Upper lobe of right lung (tissue), 1 donor: ENCODE data around the gene MYPOP. TPM values are rescaled to one million over a fixed set of nuclear protein-coding genes. Genes with fewer than 3 reads are reported as not detected.

ENCODE experiments used
- ATAC-seq: fragments of 200-7000 bp; cut with Tn5 transposase; one replicate; pipeline ENCODE4 v1.9.1; 2020; ENCODE audit warnings: mild to moderate bottlenecking, moderate library complexity
- DNase-seq: peaks from one replicate; pipeline ENCODE4 v3.0.0-alpha.2; 2020
- H3K27ac ChIP-seq: fragments of 200-600 bp; one replicate; pipeline ENCODE4 v1.8.0; 2022
- H3K27me3 ChIP-seq: fragments of 200-600 bp; one replicate; pipeline ENCODE4 v1.8.0; 2022; ENCODE audit warnings: mild to moderate bottlenecking
- H3K36me3 ChIP-seq: fragments of 200-600 bp; one replicate; pipeline ENCODE4 v1.8.0; 2022
- H3K4me1 ChIP-seq: fragments of 200-600 bp; one replicate; pipeline ENCODE4 v1.8.0; 2022
- H3K4me3 ChIP-seq: fragments of 200-600 bp; one replicate; pipeline ENCODE4 v1.8.0; 2022; ENCODE audit warnings: mild to moderate bottlenecking
- H3K9me3 ChIP-seq: fragments of 200-600 bp; one replicate; pipeline ENCODE4 v1.8.0; 2022
- intact Hi-C: fragments of 100-400 bp; cut with DNase I; formaldehyde crosslinking; loops from one replicate; pipeline ENCODE4 v1.11.0; 2022
- total RNA-seq: library from RNA; stranded (reverse); fragmentation: NEBNext Ultra II Directional; extraction: Animal tissue kit (Norgen Biotek cat#: 25700); gene quantifications from one replicate; pipeline ENCODE4 v1.2.1, GENCODE V29; 2021
- TF ChIP-seq, protein P1 (sequence below): fragments of 200-600 bp; IDR thresholded peaks from one replicate; pipeline ENCODE4 v1.8.0; 2022; ENCODE audit warnings: antibody characterized with exemption
- donor health status: DM: no; HTN: yes; CAD: no; lungs with severe emphysema.

The MYPOP gene
- total RNA-seq, 1 donor from 2014 or later, result 7.9 TPM

GRCh38 chr19:45918721-45919120 lies 16.3 kb upstream of the MYPOP start:
- H3K27ac ChIP-seq, result no peak overlapping the region
- peaks cover 9% of the 10 kb centered on the region for H3K27me3 ChIP-seq
- no peak for ATAC-seq
- intact Hi-C loops, result no loop called here
- no peaks in the 10 kb centered on the region for H3K4me1 ChIP-seq
- H3K9me3 ChIP-seq, result no peaks in the 10 kb centered on the region
- DNase-seq, result no peak
- H3K4me3 ChIP-seq, result no peak overlapping the region
- TF ChIP-seq, protein P1, sequence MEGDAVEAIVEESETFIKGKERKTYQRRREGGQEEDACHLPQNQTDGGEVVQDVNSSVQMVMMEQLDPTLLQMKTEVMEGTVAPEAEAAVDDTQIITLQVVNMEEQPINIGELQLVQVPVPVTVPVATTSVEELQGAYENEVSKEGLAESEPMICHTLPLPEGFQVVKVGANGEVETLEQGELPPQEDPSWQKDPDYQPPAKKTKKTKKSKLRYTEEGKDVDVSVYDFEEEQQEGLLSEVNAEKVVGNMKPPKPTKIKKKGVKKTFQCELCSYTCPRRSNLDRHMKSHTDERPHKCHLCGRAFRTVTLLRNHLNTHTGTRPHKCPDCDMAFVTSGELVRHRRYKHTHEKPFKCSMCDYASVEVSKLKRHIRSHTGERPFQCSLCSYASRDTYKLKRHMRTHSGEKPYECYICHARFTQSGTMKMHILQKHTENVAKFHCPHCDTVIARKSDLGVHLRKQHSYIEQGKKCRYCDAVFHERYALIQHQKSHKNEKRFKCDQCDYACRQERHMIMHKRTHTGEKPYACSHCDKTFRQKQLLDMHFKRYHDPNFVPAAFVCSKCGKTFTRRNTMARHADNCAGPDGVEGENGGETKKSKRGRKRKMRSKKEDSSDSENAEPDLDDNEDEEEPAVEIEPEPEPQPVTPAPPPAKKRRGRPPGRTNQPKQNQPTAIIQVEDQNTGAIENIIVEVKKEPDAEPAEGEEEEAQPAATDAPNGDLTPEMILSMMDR, result no peak
- no peaks in the 10 kb centered on the region for H3K36me3 ChIP-seq

DNA sequence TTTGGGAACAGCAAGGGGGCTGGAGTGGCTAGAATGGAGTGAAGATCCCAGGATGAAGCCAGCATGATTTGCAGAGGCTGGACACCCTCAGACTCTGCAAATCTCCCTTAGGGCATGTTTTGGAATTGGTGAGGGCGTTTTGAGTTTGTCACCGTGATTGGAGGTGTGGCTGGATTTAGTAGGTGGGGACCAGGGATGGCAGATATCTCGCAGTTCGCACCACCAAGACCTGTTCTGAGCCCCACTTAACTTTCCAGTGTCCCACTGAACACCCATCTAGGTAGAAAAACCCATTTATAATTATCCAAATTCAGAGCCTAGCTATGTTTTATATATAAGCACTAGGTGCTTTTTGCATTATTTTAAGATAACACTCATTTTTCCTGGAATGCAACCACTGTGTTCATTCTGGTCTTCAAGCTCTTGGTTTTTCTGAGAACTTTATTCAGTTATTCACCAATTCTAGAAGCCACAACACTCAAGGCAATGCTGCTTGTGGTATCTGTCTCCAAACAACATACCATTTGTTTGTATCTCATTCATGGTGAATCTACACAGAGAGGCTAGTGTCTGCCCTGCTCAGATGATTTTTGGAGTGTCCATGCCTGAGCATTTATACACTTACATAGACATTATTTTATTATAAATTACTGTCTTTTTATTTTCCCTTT lies 15.1 kb upstream of the MYPOP start:
- TF ChIP-seq, protein P1, result no peak
- no peaks in the 10 kb centered on the region for H3K36me3 ChIP-seq
- no peak for DNase-seq

DNA sequence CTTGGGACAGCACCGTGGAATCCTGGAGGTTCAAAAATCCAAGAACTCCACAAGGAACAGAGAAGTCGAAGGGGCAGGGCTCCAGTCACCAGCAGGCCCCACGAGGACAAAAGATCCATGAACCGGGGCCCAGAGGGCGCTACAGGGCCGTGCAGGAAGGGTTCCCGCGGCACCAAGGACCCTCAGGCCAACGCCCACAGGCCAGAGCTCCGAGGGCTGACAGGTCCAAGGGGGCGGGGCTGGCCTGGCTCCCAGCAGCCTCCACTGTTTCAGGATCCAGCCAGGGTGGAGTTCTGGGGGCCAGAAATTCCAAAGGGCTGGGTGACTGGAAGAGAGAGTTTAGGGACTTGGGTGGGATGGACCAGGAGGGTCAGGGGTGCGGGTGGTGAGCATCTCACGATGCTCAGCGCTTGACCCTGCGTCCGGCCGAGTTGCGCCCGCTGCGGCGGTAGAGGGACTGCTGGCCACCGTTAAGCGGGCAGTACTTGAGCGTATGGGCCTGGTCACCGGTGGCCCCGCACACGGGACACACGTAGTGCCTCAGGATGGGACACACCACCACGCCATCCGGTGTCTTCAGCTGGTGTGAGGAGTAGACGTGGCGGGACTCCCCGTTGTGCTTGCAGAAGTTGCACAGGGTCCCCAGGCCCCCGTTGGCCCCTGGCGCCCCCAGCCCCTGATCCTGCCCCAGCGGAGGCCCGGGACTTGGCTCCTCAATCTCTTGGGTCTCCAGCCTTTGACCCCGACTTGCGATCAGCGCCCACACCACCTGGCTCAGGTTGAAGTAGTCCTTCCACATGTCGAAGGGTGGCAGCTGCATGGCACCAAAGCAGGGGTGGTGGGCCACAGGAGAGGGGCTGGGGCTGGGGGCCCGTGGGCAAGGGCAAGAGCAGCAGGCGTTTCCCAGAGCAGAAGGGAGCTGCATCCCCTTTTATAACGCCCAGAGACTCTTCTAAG lies 11.7 kb upstream of the MYPOP start, which contains the start of gene NANOS2:
NANOS2 (minus strand) TSS at position 905 of the 957 bp plus-strand sequence; CDS start at position 820, 85 bp downstream.
- Histone ChIP-seq H3K27me3 (peaks cover 17% of the 10 kb centered on the region), H3K36me3 (no peaks in the 10 kb centered on the region), H3K4me1 (no peaks in the 10 kb centered on the region), H3K27ac (no peak within 1 kb of the TSS), H3K4me3 (no peak within 1 kb of the TSS), H3K9me3 (no peaks in the 10 kb centered on the region)
- TF ChIP-seq, protein P1, result no peak
- DNase-seq (no peak), ATAC-seq (peak; percentile 43)
- intact Hi-C loops, result no loop called here

More for the DNA sequence above, 15.1 kb upstream of the MYPOP start:
- H3K4me3 ChIP-seq, result no peak overlapping the region
- intact Hi-C loops, result no loop called here
- no peak for ATAC-seq
- H3K4me1 ChIP-seq, result no peaks in the 10 kb centered on the region
- H3K9me3 ChIP-seq, result no peaks in the 10 kb centered on the region
- no peak overlapping the region for H3K27ac ChIP-seq
- H3K27me3 ChIP-seq, result peaks cover 9% of the 10 kb centered on the region

GRCh38 chr19:45911291-45911690 lies 8.9 kb upstream of the MYPOP start:
- Histone ChIP-seq H3K27ac (no peak overlapping the region), H3K4me3 (no peak overlapping the region), H3K36me3 (no peaks in the 10 kb centered on the region), H3K27me3 (peaks cover 8% of the 10 kb centered on the region), H3K9me3 (no peaks in the 10 kb centered on the region), H3K4me1 (no peaks in the 10 kb centered on the region)
- ATAC-seq (no peak), DNase-seq (no peak)
- TF ChIP-seq, protein P1, result no peak
- intact Hi-C loops, result no loop called here

- Histone ChIP-seq H3K9me3 (no peaks in the 10 kb centered on the region), H3K27ac (no peak overlapping the region), H3K4me1 (no peaks in the 10 kb centered on the region), H3K4me3 (no peak overlapping the region), H3K36me3 (no peaks in the 10 kb centered on the region), H3K27me3 (peaks cover 8% of the 10 kb centered on the region)
- DNase-seq (no peak), ATAC-seq (no peak)
- intact Hi-C loops, result no loop called here
- TF ChIP-seq, protein P1, result no peak
Measured at GRCh38 chr19:45908956-45909355, 6.5 kb upstream of the MYPOP start.
